HG03575 (cell line): ENCODE measurements around the gene RASGRP2.

ENCODE experiments used
- ATAC-seq: cut with Tn5 transposase; IDR thresholded peaks from one replicate; pipeline ENCODE4 v1.9.1; 2021; ENCODE audit not compliant: unreplicated experiment, insufficient number of reproducible peaks, low FRiP score; ENCODE audit errors: extremely low read depth

The RASGRP2 gene

DNA sequence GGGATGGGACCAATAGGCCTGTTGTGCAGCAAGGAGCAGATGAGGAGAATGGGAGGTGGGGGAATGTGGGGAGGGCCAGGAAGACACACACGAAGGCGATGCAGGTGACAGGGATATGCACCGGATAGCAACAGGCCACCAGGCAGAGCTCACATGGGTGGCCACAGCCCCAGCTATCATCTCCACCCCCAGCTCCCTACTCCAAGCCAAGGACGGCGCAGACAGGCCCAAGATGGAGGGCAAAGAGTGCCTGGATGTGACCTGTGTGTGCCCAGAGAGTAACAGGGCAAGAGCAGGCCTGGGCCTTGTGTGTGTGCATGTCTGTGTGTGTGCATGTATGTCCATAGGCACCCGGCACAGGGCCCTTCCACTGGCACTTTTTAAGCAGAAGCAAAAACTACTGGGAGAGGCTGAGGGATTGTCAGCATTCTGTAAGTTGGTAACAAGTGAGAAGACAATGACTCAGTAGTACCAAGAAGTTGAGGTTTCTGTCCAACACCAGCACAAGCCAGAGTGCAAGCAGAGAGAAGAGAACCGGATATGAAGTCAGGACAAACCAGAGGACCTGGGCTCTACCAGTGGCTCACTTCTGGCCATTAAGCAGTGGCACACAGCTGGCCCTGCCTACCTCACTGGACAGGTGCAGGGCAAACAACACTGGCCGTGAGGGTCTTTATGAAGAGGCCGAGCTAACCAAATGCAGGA is 57.3 kb downstream of the RASGRP2 start:
- ATAC-seq = no peak

DNA sequence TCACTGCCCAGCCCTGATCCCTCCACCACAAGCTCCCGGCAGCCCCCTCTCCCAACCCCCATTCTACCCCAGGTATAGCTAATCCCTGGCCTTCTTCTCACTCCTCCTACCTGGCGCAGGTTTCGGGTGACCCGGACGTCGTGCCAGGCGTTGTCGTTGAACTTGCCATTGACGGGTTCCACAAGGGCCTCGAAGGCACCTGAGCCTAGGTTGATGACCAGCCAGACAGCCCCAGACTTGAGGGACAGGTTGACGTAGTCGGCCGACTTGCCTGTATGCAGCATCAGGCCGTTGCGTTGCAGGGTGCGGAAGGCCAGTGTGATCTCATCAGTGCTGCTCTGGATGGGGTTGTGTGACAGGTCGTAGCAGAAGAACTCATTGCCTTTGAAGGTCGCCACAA is 58.4 kb downstream of the RASGRP2 start:
- no peak for ATAC-seq

DNA sequence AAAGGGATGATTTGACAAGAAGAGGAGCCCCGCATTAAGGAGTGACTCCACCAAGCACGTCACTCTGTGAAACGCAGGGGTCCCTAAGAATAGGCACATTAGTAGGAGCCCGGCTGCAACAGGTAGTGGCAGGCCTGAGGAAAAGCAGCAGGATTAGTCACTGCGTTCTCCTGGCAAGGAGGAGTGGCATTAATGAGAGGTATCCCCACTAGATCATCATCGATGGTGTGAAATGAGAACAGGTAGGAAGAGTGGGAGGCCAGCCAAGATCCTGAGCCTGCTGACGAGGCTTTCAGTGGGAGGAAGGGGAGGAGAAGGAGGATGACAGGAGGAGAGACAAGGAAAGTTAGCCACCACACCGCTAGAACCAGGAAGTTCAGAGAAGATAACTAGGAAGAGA is 59.6 kb downstream of the RASGRP2 start:
- no peak for ATAC-seq

- no peak for ATAC-seq
Measured at GRCh38 chr11:64681171-64681570, 62.8 kb downstream of the RASGRP2 start.

GRCh38 chr11:64679846-64680245 is 64.1 kb downstream of the RASGRP2 start:
- ATAC-seq = no peak

- no peak for ATAC-seq
Measured at GRCh38 chr11:64677441-64678023, 66.4 kb downstream of the RASGRP2 start.
